K562 (cell line): Measurements from ENCODE around the gene ETS1. TPM values are rescaled to one million over a fixed set of nuclear protein-coding genes. Genes with fewer than 3 reads are reported as not detected.

Source experiments
- ATAC-seq: fragments of 200-7000 bp; cut with Tn5 transposase; 3 replicates; pipeline ENCODE4 v1.9.1; 2020; ENCODE audit warnings: moderate library complexity
- BruUV-seq: library from RNA; stranded (reverse); fragments of 400-500 nt; replicated peaks from 2 replicates; lab custom pipeline; 2021; lab: Mats Ljungman, UMichigan
- CTCF ChIA-PET: fragments of 300-600 bp; formaldehyde crosslinking; extraction: SDS; loops from one replicate; lab custom pipeline; 2021; ENCODE audit warnings: low intra/inter-chr PET ratio; lab: Yijun Ruan, JAX
- POLR2A ChIA-PET: fragments of 300-600, 350-650 bp; sonication (Branson Sonifier 250); formaldehyde crosslinking; extraction: SDS; loops from one replicate; lab custom pipeline; 2021; ENCODE audit warnings: antibody characterized with exemption, inconsistent platforms; lab: Yijun Ruan, JAX
- DNase-seq, 4 experiments: peaks; one replicate each; pipeline versions ENCODE4 v3.0.0 to v3.0.0-alpha.2; 2011 to 2018; ENCODE audit warnings: low spot score in 3 of 4, mixed read lengths in 3 of 4; ENCODE audit errors: extremely low read depth in 1 of 4
- FAIRE-seq: peaks from 2 replicates; lab custom pipeline; 2011; peaks lifted over from hg19 to GRCh38; lab: Jason Lieb, UNC
- H2AFZ ChIP-seq: 2 replicates; pipeline ENCODE4 v1.6.0; 2011; ENCODE audit warnings: low read depth, low read length, control low read depth, inconsistent platforms
- H3K27ac ChIP-seq: fragments of 200-600 bp; 3 replicates; pipeline ENCODE4 v1.8.0; 2011; ENCODE audit warnings: low read depth, mild to moderate bottlenecking, control low read depth, inconsistent platforms, low read length, moderate library complexity, mixed read lengths; ENCODE audit errors: extremely low read depth
- H3K27me3 ChIP-seq, 2 experiments: fragments of 300-600 bp in 1 of 2; 2 replicates in 1 of 2; 3 replicates in 1 of 2; pipeline versions ENCODE4 v1.6.0 to v1.8.0; 2011; ENCODE audit warnings: inconsistent platforms in 2 of 2, low read length in 2 of 2, mild to moderate bottlenecking in 1 of 2, mixed read lengths in 1 of 2, moderate library complexity in 1 of 2; ENCODE audit not compliant: control insufficient read depth in 2 of 2, insufficient read depth in 2 of 2
- H3K36me3 ChIP-seq: fragments of 300-600 bp; 3 replicates; pipeline ENCODE4 v1.8.0; 2011; ENCODE audit warnings: mild to moderate bottlenecking, low read length, inconsistent platforms; ENCODE audit not compliant: control insufficient read depth, insufficient read depth
- H3K4me1 ChIP-seq, 2 experiments: fragments of 200-600 bp in 1 of 2; replicated peaks in 1 of 2; 2 replicates in 1 of 2; 3 replicates in 1 of 2; pipeline versions ENCODE4 v1.5.1 to v1.8.0; 2011; ENCODE audit warnings: inconsistent platforms in 2 of 2, low read length in 2 of 2, mild to moderate bottlenecking in 1 of 2, mixed read lengths in 1 of 2, moderate library complexity in 1 of 2; ENCODE audit not compliant: control insufficient read depth in 2 of 2, insufficient read depth in 2 of 2
- H3K4me2 ChIP-seq: 2 replicates; pipeline ENCODE4 v1.6.1; 2011; ENCODE audit warnings: low read length, control low read depth, inconsistent platforms, mixed read lengths; ENCODE audit not compliant: insufficient read depth
- H3K4me3 ChIP-seq: fragments of 200-600 bp; sonication (generic), shearing (Covaris generic); 2 replicates; pipeline ENCODE4 v1.5.1; 2016; ENCODE audit warnings: control low read depth, inconsistent platforms
- H3K79me2 ChIP-seq: fragments of 200-600 bp; 3 replicates; pipeline ENCODE4 v1.8.0; 2011; ENCODE audit warnings: low read length, inconsistent platforms; ENCODE audit not compliant: control insufficient read depth, insufficient read depth
- H3K9ac ChIP-seq, 2 experiments: 2 replicates each; pipeline versions ENCODE4 v1.6.0 to v1.6.1; 2011; ENCODE audit warnings: low read depth in 2 of 2, low read length in 2 of 2, control low read depth in 1 of 2, inconsistent platforms in 1 of 2, mild to moderate bottlenecking in 1 of 2, mixed read lengths in 1 of 2; ENCODE audit not compliant: insufficient read depth in 1 of 2
- H3K9me1 ChIP-seq: one replicate; pipeline ENCODE4 v1.6.0; 2011; ENCODE audit warnings: inconsistent platforms, mild to moderate bottlenecking, low read length, moderate library complexity; ENCODE audit not compliant: control insufficient read depth, insufficient read depth
- H3K9me3 ChIP-seq: replicated peaks from 2 replicates; pipeline ENCODE4 v1.5.1; 2011; ENCODE audit warnings: low read depth, low read length, inconsistent platforms; ENCODE audit not compliant: control insufficient read depth, insufficient read depth
- H4K20me1 ChIP-seq: replicated peaks from 2 replicates; pipeline ENCODE4 v1.6.1; 2011; ENCODE audit warnings: low read length, inconsistent platforms, mixed read lengths; ENCODE audit not compliant: control insufficient read depth, insufficient read depth
- KDM1A ChIP-seq, 2 experiments: fragments of 450-650 bp; IDR thresholded peaks; 2 replicates each; pipeline ENCODE4 v1.6.1; 2016; ENCODE audit warnings: mild to moderate bottlenecking in 2 of 2
- RBFOX2 ChIP-seq: fragments of 200-400 bp; formaldehyde crosslinking; IDR thresholded peaks from 2 replicates; pipeline ENCODE4 v1.6.1; 2017; ENCODE audit warnings: low read depth, mild to moderate bottlenecking, low read length, moderate library complexity
- ZNF133 ChIP-seq: fragments of 250-450 bp; sonication (Bioruptor Pico); IDR thresholded peaks from 2 replicates; pipeline ENCODE4 v1.4.0; 2020; ENCODE audit warnings: mild to moderate bottlenecking
- ZSCAN29 ChIP-seq: fragments of 450-650 bp; IDR thresholded peaks from 2 replicates; pipeline ENCODE4 v1.6.1; 2017
- WGBS: fragments of 100-300 bp; shearing (Covaris generic); methylation state at CpG from one replicate; pipeline ENCODE4 v1.1.6; 2016; ENCODE audit warnings: low coverage, mixed read lengths; ENCODE audit not compliant: insufficient coverage; ENCODE audit errors: missing lambda C conversion rate; 5-methylcytosine and 5-hydroxymethylcytosine counted together
- in situ Hi-C: fragments of 300-500 bp; cut with MboI; formaldehyde crosslinking; loops from 4 replicates; pipeline ENCODE4 v1.15.0; 2018; ENCODE audit warnings: inconsistent platforms, mixed read lengths
- intact Hi-C: fragments of 100-400 bp; cut with micrococcal nuclease; formaldehyde crosslinking; loops from 2 replicates; pipeline ENCODE4 v1.14.2; 2022
- polyA plus RNA-seq, 8 experiments: library from polyadenylated mRNA; depleted of rRNA in 4 of 8; stranded (reverse) in 5 of 8; unstranded in 3 of 8; fragments of >200 nt; fragmentation: Nextera tagmentation in 2 of 8; fragmentation: Illumina TruSeq in 1 of 8; extraction: Ambion mirVana in 2 of 8; extraction: Trizol in 1 of 8; gene quantifications; 2 replicates each; pipeline versions ENCODE4 v1.2.1 to v1.2.3, GENCODE V29; 2011 to 2014; ENCODE audit warnings: inconsistent platforms in 1 of 8, missing spikeins in 1 of 8
- total RNA-seq, 7 experiments: library from RNA; depleted of rRNA in 6 of 7; stranded (reverse); fragments of >200 nt in 6 of 7; fragmentation: Illumina TruSeq in 2 of 7; extraction: Trizol in 2 of 7; gene quantifications; 2 replicates each; pipeline versions ENCODE4 v1.2.1 to v1.2.3, GENCODE V29; 2011 to 2021; ENCODE audit warnings: low replicate concordance in 1 of 7
- TF ChIP-seq, protein P1 (sequence below): fragments of 250-450 bp; sonication (Bioruptor Pico); IDR thresholded peaks from 2 replicates; pipeline ENCODE4 v1.4.0; 2020

The ETS1 gene
- total and polyA plus RNA-seq, 9 of the 15 experiments (the other 6 are each of a cell fraction or from before 2014, with no cell fraction given): 0.04 to 1.4 (median 0.23) TPM

- DNase-seq (no peak), ATAC-seq (no peak), FAIRE-seq (no peak)
- in situ Hi-C loops (no loop called here), intact Hi-C loops (no loop called here)
- Histone ChIP-seq H3K4me1 (no peaks in the 10 kb centered on the region), H3K9ac (no peak overlapping the region), H2AFZ (no peak overlapping the region), H3K27me3 (no peaks in the 10 kb centered on the region), H4K20me1 (no peaks in the 10 kb centered on the region), H3K36me3 (no peaks in the 10 kb centered on the region), H3K9me1 (no peaks in the 10 kb centered on the region), H3K79me2 (no peaks in the 10 kb centered on the region), H3K4me2 (no peak overlapping the region), H3K9me3 (no peaks in the 10 kb centered on the region), H3K27ac (no peak overlapping the region), H3K4me3 (no peak overlapping the region)
- POLR2A ChIA-PET: no interaction called here
- TF ChIP-seq RBFOX2 (no peak), ZSCAN29 (no peak), KDM1A (IDR thresholded peaks at IDR 0.05) (no peak), ZNF133 (CRISPR knock-in tag) (no peak)
- TF ChIP-seq, protein P1, sequence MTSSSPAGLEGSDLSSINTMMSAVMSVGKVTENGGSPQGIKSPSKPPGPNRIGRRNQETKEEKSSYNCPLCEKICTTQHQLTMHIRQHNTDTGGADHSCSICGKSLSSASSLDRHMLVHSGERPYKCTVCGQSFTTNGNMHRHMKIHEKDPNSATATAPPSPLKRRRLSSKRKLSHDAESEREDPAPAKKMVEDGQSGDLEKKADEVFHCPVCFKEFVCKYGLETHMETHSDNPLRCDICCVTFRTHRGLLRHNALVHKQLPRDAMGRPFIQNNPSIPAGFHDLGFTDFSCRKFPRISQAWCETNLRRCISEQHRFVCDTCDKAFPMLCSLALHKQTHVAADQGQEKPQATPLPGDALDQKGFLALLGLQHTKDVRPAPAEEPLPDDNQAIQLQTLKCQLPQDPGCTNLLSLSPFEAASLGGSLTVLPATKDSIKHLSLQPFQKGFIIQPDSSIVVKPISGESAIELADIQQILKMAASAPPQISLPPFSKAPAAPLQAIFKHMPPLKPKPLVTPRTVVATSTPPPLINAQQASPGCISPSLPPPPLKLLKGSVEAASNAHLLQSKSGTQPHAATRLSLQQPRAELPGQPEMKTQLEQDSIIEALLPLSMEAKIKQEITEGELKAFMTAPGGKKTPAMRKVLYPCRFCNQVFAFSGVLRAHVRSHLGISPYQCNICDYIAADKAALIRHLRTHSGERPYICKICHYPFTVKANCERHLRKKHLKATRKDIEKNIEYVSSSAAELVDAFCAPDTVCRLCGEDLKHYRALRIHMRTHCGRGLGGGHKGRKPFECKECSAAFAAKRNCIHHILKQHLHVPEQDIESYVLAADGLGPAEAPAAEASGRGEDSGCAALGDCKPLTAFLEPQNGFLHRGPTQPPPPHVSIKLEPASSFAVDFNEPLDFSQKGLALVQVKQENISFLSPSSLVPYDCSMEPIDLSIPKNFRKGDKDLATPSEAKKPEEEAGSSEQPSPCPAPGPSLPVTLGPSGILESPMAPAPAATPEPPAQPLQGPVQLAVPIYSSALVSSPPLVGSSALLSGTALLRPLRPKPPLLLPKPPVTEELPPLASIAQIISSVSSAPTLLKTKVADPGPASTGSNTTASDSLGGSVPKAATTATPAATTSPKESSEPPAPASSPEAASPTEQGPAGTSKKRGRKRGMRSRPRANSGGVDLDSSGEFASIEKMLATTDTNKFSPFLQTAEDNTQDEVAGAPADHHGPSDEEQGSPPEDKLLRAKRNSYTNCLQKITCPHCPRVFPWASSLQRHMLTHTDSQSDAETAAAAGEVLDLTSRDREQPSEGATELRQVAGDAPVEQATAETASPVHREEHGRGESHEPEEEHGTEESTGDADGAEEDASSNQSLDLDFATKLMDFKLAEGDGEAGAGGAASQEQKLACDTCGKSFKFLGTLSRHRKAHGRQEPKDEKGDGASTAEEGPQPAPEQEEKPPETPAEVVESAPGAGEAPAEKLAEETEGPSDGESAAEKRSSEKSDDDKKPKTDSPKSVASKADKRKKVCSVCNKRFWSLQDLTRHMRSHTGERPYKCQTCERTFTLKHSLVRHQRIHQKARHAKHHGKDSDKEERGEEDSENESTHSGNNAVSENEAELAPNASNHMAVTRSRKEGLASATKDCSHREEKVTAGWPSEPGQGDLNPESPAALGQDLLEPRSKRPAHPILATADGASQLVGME: no peak
- WGBS: 0% methylated on average over 3 of the region's 3 CpGs
- CTCF ChIA-PET: no interaction called here
- no TSS peak for BruUV-seq
Measured at GRCh38 chr11:128559496-128560103, 27.8 kb downstream of the ETS1 start.
